ENCODE results near the gene AK1. TPM values are rescaled to one million over a fixed set of nuclear protein-coding genes. Genes with fewer than 3 reads are reported as not detected.

AK1 gene
- total and polyA plus RNA-seq, 5 experiments from 2014 or later, result 0.07 to 57.1 (median 26.2) TPM; not detected in 1

DNA sequence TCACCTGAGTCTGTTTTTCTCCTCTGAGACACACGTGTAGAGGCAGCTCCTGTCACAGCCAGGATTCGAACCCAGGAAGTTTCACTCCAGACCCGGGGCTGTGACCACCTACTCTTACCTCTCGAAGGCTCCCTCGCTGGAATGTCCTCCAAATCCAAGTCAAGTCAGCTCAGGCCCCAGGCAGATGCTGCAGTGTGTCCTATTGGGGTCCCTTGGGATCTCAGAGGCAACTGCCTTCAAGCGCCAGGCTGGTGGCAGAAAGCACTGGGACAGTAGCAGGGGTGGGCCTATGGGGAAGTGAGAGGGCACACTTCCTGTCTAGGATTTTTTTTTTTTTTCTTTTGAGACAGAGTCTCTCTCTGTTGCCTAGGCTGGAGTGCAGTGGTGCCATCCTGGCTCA lies 40.1 kb upstream of the AK1 start:
- Mint-ChIP-seq H3K4me1 (peaks cover 25 to 72% (median 60%) of the 10 kb centered on the region in 4 donors), H3K27me3 (no peaks in the 10 kb centered on the region), H3K4me3 (peak overlapping the region; percentile 77 to 90 (median 84)), H3K9me3 (no peaks in the 10 kb centered on the region), H3K27ac (peak overlapping the region; percentile 76 to 98 (median 85)), H3K36me3 (peaks cover 0 to 20% (median 6%) of the 10 kb centered on the region in 3 donors)
- POLR2A ChIA-PET, result interaction anchor here (0.7 to 12.6 kb wide), 15 partner anchors 9 to 309 kb away, joined by 3 to 328 read pairs (median 4); partner anchors contain the start of genes CDK9, DPM2, ST6GALNAC6 and TOR2A
- DNase-seq, result peak in 1 of 10 donors; percentile 30
- no peak for ATAC-seq

DNA sequence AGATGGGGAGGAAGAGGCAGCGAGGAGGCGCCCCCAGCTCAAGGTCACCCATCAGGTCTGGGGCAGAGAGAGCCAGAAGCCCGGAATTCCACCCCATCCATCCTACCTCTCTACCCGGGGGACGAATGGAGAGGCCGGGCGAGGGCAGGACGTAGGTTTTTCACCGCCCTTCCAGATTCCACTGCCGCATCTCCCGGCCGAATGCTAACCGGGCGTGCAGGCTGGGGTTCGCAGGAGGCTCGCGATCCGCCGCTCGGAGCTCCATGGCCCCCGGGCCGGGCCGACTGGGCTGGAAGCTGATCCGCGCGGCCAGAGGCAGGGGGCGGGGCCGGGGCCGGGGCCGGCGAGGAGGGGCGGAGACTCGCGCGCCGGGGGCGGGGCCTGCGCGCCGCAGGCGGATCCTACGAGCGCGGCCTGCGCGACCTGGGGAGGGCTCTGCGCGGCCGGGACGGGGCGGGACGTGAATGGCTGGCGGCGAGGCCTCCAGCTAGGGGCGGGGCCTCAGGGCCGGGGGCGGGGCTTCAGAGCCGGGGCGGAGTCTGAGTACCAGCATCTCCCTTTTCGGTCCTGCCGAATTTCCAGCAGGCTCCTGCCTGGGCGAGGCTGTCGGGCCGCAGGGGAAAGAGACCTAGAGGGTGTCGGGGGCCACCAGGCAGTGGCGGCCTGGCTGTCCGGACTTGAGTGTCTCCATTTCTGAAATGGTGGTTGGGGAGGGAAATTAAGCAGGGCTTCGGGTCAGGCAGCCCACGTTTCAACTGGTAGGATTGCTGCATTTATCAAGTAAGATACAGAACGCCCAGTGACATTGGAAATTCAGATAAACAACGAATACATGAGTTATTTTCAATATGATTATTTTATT lies 39.5 kb upstream of the AK1 start, which contains the start of gene ST6GALNAC4:
TSS of gene ST6GALNAC4 (minus strand) at position 322 of the 862 bp plus-strand sequence. CDS start 622 bp downstream, outside the sequence.
- DNase-seq, result peak; percentile 85 to 98 (median 92)
- peak; percentile 85 to 88 for ATAC-seq
- Mint-ChIP-seq H3K36me3 (peaks cover 0 to 23% (median 6%) of the 10 kb centered on the region in 3 donors), H3K4me3 (peak within 1 kb of the TSS; percentile 85 to 95 (median 92)), H3K4me1 (peaks cover 25 to 70% (median 59%) of the 10 kb centered on the region in 4 donors), H3K9me3 (no peaks in the 10 kb centered on the region), H3K27me3 (no peaks in the 10 kb centered on the region), H3K27ac (peak within 1 kb of the TSS; percentile 83 to 98 (median 96))
- POLR2A ChIA-PET, result interaction anchor here (0.5 to 12.6 kb wide), 34 partner anchors 9 to 1953 kb away, joined by 3 to 328 read pairs (median 4); partner anchors contain the start of genes CDK9, DPM2, FPGS and ST6GALNAC6

DNA sequence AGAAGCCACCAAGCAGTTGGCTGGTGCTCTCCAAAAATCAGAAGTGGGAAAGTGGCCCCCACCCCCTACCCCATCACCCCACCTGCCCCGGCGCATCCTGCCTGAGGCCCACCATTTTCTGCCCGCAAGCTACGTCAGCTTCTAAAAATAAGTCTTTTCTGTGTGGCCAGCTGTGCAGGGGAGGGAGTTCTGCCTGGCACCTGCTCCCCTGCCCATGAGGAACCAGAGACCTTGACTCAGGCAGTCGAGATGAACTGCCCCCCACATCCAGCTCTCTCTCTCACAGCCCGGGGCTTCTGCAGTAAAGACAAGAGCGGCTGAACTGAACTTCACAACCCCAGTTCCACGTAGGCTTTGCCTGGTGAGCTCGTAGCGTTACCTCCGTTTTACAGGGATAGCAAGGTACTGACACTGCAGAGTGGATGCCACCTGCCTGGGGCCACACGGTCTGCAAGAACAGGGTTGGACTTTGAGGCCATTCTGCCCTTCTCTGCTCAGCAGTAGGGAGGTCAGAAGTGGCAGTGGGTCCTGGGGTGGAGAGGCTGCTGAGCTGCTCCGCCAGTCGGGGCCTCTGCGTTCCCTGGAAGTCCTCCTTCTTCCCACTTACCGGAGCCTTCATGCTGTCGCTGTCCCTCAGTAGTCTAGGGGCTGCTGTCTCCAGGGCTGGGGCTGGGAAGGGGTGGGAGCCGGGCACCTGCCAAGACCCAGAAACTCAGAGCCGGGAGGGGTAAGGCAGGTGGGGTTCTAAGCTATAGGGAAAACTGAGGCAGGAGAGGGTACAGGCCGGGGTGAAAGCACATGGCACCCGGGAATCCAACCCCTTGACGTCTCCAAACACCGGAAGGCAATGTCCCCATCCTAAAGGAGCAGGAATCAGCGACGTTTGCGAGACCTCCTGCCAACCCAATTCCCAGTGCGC lies 38.6 kb upstream of the AK1 start:
- H3K4me1 Mint-ChIP-seq, result peaks cover 28 to 70% (median 57%) of the 10 kb centered on the region in 4 donors
- H3K27me3 Mint-ChIP-seq, result no peaks in the 10 kb centered on the region
- peak; percentile 45 to 88 (median 66) for DNase-seq
- peak overlapping the region; percentile 85 to 95 (median 92) for H3K4me3 Mint-ChIP-seq
- H3K36me3 Mint-ChIP-seq, result peaks cover 2 to 32% (median 6%) of the 10 kb centered on the region in 3 donors
- POLR2A ChIA-PET, result interaction anchor here (0.5 to 12.6 kb wide), 35 partner anchors 12 to 1967 kb away, joined by 3 to 328 read pairs (median 4); partner anchors contain the start of genes CDK9, DPM2, FPGS and PTGES2
- no peaks in the 10 kb centered on the region for H3K9me3 Mint-ChIP-seq
- peak overlapping the region; percentile 83 to 98 (median 96) for H3K27ac Mint-ChIP-seq
- peak; percentile 34 to 67 for ATAC-seq

DNA sequence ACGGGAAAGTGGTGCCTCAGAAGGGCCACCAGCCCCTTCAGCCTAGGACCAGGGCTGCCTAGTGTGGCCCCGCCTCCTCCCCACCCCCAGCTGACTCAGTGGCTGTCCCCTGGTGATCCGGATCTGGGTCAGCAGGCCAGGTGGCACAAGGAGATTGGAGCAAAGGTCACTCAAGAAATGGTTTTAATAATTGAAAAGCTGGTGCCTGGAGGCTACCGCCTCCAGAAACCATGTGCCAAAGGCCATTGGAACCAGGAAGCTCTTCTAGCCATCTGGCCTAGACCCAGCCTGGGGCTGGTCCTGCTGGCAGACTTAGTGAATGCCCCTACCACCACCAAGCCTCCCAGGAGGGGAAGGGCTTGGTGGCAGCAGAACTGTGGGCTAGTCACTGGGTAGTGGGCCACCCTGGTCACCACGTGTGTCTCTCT lies 37.9 kb upstream of the AK1 start:
- Mint-ChIP-seq H3K9me3 (no peaks in the 10 kb centered on the region), H3K4me1 (peaks cover 33 to 71% (median 62%) of the 10 kb centered on the region in 4 donors), H3K4me3 (peak overlapping the region; percentile 85 to 95 (median 92)), H3K27me3 (no peaks in the 10 kb centered on the region), H3K36me3 (peaks cover 6 to 39% (median 7%) of the 10 kb centered on the region in 3 donors), H3K27ac (peak overlapping the region; percentile 83 to 98 (median 96))
- POLR2A ChIA-PET, result interaction anchor here (0.6 to 12.6 kb wide), 19 partner anchors 12 to 1968 kb away, joined by 3 to 328 read pairs (median 4); partner anchors contain the start of genes CDK9, FPGS, PTGES2 and RPL12
- ATAC-seq (no peak), DNase-seq (no peak)

GRCh38 chr9:127913682-127914081 lies 36.2 kb upstream of the AK1 start:
- H3K36me3 Mint-ChIP-seq, result peaks cover 6 to 43% (median 7%) of the 10 kb centered on the region in 3 donors
- no peak for DNase-seq
- peak overlapping the region in 2 of 10 donors; percentile 18 to 67 for H3K4me3 Mint-ChIP-seq
- H3K27me3 Mint-ChIP-seq, result no peaks in the 10 kb centered on the region
- POLR2A ChIA-PET, result interaction anchor here (1.2 to 12.6 kb wide), 2 partner anchors 11 to 135 kb away, joined by 6 to 328 read pairs; partner anchors contain the start of genes SH2D3C and ST6GALNAC6
- peak overlapping the region in 8 of 10 donors; percentile 3 to 82 (median 54) for H3K27ac Mint-ChIP-seq
- no peak for ATAC-seq
- H3K4me1 Mint-ChIP-seq, result peaks cover 27 to 62% (median 54%) of the 10 kb centered on the region in 4 donors
- no peaks in the 10 kb centered on the region for H3K9me3 Mint-ChIP-seq

- ATAC-seq, result no peak
- Mint-ChIP-seq H3K36me3 (peaks cover 6 to 48% (median 7%) of the 10 kb centered on the region in 3 donors), H3K27me3 (no peaks in the 10 kb centered on the region), H3K4me1 (peaks cover 21 to 54% (median 46%) of the 10 kb centered on the region in 4 donors), H3K4me3 (no peak overlapping the region), H3K27ac (peak overlapping the region in 6 of 10 donors; percentile 13 to 80 (median 64)), H3K9me3 (no peaks in the 10 kb centered on the region)
- POLR2A ChIA-PET, result interaction anchor here (1.2 to 12.6 kb wide), 2 partner anchors 10 to 135 kb away, joined by 6 to 328 read pairs; partner anchors contain the start of genes SH2D3C and ST6GALNAC6
- no peak for DNase-seq
Observed at GRCh38 chr9:127912882-127913281, 35.4 kb upstream of the AK1 start.

DNA sequence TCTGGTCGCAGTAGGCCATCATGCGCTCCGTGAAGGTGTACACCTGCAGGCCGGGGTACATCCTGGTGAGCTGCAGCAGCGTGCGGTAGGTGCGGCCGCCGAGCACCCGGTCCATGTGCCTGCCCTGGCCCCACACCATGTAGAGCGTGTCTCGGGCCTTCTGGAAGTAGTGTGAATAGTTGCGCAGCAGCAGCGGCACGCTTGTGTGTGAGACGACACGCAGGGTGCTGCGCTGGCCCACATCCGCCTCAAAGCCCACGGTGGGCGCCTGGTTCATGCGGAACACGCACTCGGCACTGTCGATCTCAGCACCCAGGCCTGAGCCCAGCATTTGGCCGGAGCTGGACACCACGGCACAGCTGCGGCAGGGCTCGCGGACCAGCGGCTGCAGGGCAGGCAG lies 34.8 kb upstream of the AK1 start:
- peaks cover 19 to 52% (median 41%) of the 10 kb centered on the region in 4 donors for H3K4me1 Mint-ChIP-seq
- no peaks in the 10 kb centered on the region for H3K9me3 Mint-ChIP-seq
- H3K36me3 Mint-ChIP-seq, result peaks cover 6 to 51% (median 7%) of the 10 kb centered on the region in 3 donors
- POLR2A ChIA-PET, result interaction anchor here (1.2 to 12.6 kb wide), 2 partner anchors 9 to 134 kb away, joined by 6 to 328 read pairs; partner anchors contain the start of genes SH2D3C and ST6GALNAC6
- ATAC-seq (no peak), DNase-seq (no peak)
- no peak overlapping the region for H3K4me3 Mint-ChIP-seq
- H3K27me3 Mint-ChIP-seq, result no peaks in the 10 kb centered on the region
- H3K27ac Mint-ChIP-seq, result peak overlapping the region in 3 of 10 donors; percentile 49 to 81 (median 70)

DNA sequence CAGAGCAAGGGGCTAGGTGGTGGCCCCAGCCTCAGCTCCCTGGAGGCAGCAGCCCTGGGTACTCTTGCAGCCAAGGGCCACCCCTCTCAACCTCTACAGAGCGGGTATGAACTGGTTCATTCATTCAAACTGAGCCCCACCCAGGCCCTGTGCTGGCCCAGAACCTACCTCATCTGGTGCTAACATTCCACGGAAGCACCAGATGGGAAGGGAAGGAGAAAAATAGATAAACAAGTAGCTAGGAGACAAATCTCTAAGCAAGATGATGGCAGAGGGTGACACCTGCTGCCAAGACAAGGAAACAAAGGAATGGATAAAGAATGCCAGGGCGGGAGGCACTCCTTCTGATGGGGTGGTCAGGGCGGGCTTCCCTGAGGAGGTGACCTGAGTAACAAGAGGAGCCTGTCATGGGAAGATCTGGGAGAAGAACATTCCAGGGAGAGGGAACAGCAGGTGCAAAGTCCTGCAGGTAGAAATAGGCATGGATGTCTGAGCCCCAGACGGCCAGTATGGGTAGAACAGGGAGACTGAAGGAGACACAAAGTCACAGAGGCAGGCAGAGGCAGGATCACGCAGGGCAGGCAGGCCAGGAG lies 33.2 kb upstream of the AK1 start:
- no peak for DNase-seq
- no peak for ATAC-seq
- peak overlapping the region; percentile 66 to 89 (median 85) for H3K27ac Mint-ChIP-seq
- POLR2A ChIA-PET, result interaction anchor here (0.5 to 17.2 kb wide), 7 partner anchors 8 to 320 kb away, joined by 3 to 328 read pairs (median 3); partner anchors contain the start of gene ST6GALNAC4
- no peaks in the 10 kb centered on the region for H3K27me3 Mint-ChIP-seq
- no peaks in the 10 kb centered on the region for H3K9me3 Mint-ChIP-seq
- H3K4me3 Mint-ChIP-seq, result peak overlapping the region in 4 of 10 donors; percentile 26 to 65 (median 45)
- peaks cover 5 to 48% (median 7%) of the 10 kb centered on the region in 3 donors for H3K36me3 Mint-ChIP-seq
- H3K4me1 Mint-ChIP-seq, result peaks cover 18 to 61% (median 44%) of the 10 kb centered on the region in 4 donors

DNA sequence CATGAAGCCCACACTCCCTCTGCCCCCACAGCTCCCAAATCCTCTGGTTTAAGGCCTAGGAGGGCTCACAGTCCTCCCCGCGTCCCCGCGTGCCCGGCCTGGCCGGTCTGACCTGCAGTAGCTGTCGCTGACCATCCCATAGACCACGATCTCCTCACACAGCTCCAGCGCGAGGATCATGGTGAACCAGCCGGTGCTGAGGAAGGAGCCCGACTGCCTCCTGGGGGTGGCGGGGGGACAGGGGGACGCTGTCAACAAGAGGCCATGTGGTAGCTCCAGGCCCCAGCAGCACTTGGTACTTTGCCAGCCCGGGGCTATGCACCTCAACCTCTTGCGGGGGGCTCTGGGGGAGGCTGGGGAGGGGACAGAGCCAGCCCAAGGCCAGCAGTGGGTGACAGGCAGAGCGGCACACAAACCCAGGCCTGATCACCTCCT lies 32.4 kb upstream of the AK1 start:
- Mint-ChIP-seq H3K4me3 (no peak overlapping the region), H3K27ac (peak overlapping the region in 9 of 10 donors; percentile 28 to 83 (median 68)), H3K27me3 (no peaks in the 10 kb centered on the region), H3K9me3 (no peaks in the 10 kb centered on the region), H3K4me1 (peaks cover 21 to 62% (median 45%) of the 10 kb centered on the region in 4 donors), H3K36me3 (peaks cover 5 to 48% (median 7%) of the 10 kb centered on the region in 3 donors)
- DNase-seq, result no peak
- ATAC-seq, result no peak
- POLR2A ChIA-PET, result interaction anchor here (0.6 to 17.2 kb wide), 6 partner anchors 8 to 320 kb away, joined by 3 to 328 read pairs (median 3); partner anchors contain the start of genes PIP5KL1 and ST6GALNAC4

GRCh38 chr9:127908660-127908926 lies 31.1 kb upstream of the AK1 start:
- Mint-ChIP-seq H3K36me3 (peaks cover 5 to 38% (median 7%) of the 10 kb centered on the region in 3 donors), H3K4me1 (peaks cover 27 to 64% (median 51%) of the 10 kb centered on the region in 4 donors), H3K4me3 (no peak overlapping the region), H3K27me3 (no peaks in the 10 kb centered on the region), H3K27ac (peak overlapping the region in 8 of 10 donors; percentile 10 to 100 (median 44)), H3K9me3 (no peaks in the 10 kb centered on the region)
- ATAC-seq, result no peak
- POLR2A ChIA-PET, result interaction anchor here (17.2 kb wide), 1 partner anchor 10 kb away, joined by 328 read pairs; the partner anchor contains the start of gene ST6GALNAC4
- DNase-seq, result no peak

All from naive thymus-derived CD8-positive, alpha-beta T cell (primary cell).